ENCODE data around the gene SMARCD3. TPM values are rescaled to one million over a fixed set of nuclear protein-coding genes. Genes with fewer than 3 reads are reported as not detected.

The SMARCD3 gene
- total and polyA plus RNA-seq, 7 donors: 4.2 to 63.1 (median 38.8) TPM

- no peak overlapping the region for H3K27ac ChIP-seq
- DNase-seq: no peak
- H3K4me1 ChIP-seq: peaks cover 0 to 13% (median 3%) of the 10 kb centered on the region in 4 donors
- no peak overlapping the region for H3K4me3 ChIP-seq
- WGBS, 2 donors: 96% methylated on average over 10 of the region's 10 CpGs
- H3K27me3 ChIP-seq: no peaks in the 10 kb centered on the region
- no peaks in the 10 kb centered on the region for H3K36me3 ChIP-seq
- H3K9me3 ChIP-seq: no peaks in the 10 kb centered on the region
- TF ChIP-seq POLR2AphosphoS5 (IDR thresholded peaks at IDR 0.05): no peak
- no peak for TF ChIP-seq CTCF (IDR thresholded peaks at IDR 0.05)
- TF ChIP-seq EP300 (IDR thresholded peaks at IDR 0.05): no peak
- no peak for TF ChIP-seq POLR2A (IDR thresholded peaks at IDR 0.05)
- intact Hi-C loops (cut with DNase I): no loop called here
Measured at GRCh38 chr7:151269511-151269910, 21.0 kb upstream of the SMARCD3 start.

GRCh38 chr7:151265351-151265931 lies 16.9 kb upstream of the SMARCD3 start:
- no peak for DNase-seq

GRCh38 chr7:151264615-151265014 lies 16.1 kb upstream of the SMARCD3 start:
- intact Hi-C loops (cut with DNase I): no loop called here
- TF ChIP-seq POLR2A (IDR thresholded peaks at IDR 0.05) (no peak), POLR2AphosphoS5 (IDR thresholded peaks at IDR 0.05) (no peak), CTCF (IDR thresholded peaks at IDR 0.05) (no peak), EP300 (IDR thresholded peaks at IDR 0.05) (no peak)
- no peaks in the 10 kb centered on the region for H3K27me3 ChIP-seq
- no peaks in the 10 kb centered on the region for H3K36me3 ChIP-seq
- WGBS, 2 donors: 77 to 81% methylated on average over 5 of the region's 5 CpGs
- no peak overlapping the region for H3K4me3 ChIP-seq
- peak; percentile 59 for DNase-seq
- no peaks in the 10 kb centered on the region for H3K4me1 ChIP-seq
- H3K27ac ChIP-seq: no peak overlapping the region
- no peaks in the 10 kb centered on the region for H3K9me3 ChIP-seq

More at GRCh38 chr7:151265351-151265931, 16.9 kb upstream of the SMARCD3 start:
- Histone ChIP-seq H3K4me3 (no peak overlapping the region), H3K9me3 (no peaks in the 10 kb centered on the region), H3K4me1 (no peaks in the 10 kb centered on the region), H3K27me3 (no peaks in the 10 kb centered on the region), H3K27ac (no peak overlapping the region), H3K36me3 (no peaks in the 10 kb centered on the region)
- WGBS, 2 donors: 91 to 95% methylated on average over 9 of the region's 9 CpGs
- intact Hi-C loops (cut with DNase I): no loop called here
- TF ChIP-seq POLR2AphosphoS5 (IDR thresholded peaks at IDR 0.05) (no peak), POLR2A (IDR thresholded peaks at IDR 0.05) (no peak), CTCF (IDR thresholded peaks at IDR 0.05) (no peak), EP300 (IDR thresholded peaks at IDR 0.05) (no peak)

GRCh38 chr7:151261529-151261928 lies 13.0 kb upstream of the SMARCD3 start:
- WGBS, 2 donors: 41 to 66% methylated on average over 10 of the region's 10 CpGs
- TF ChIP-seq CTCF (IDR thresholded peaks at IDR 0.05) (no peak), EP300 (IDR thresholded peaks at IDR 0.05) (no peak), POLR2AphosphoS5 (IDR thresholded peaks at IDR 0.05) (no peak), POLR2A (IDR thresholded peaks at IDR 0.05) (no peak)

GRCh38 chr7:151260883-151261282 lies 12.4 kb upstream of the SMARCD3 start:
- TF ChIP-seq POLR2AphosphoS5 (IDR thresholded peaks at IDR 0.05) (no peak), POLR2A (IDR thresholded peaks at IDR 0.05) (no peak), CTCF (IDR thresholded peaks at IDR 0.05) (no peak), EP300 (IDR thresholded peaks at IDR 0.05) (no peak)
- DNase-seq: no peak
- H3K4me1 ChIP-seq: no peaks in the 10 kb centered on the region
- no peaks in the 10 kb centered on the region for H3K27me3 ChIP-seq
- intact Hi-C loops (cut with DNase I): no loop called here
- WGBS, 2 donors: 83 to 87% methylated on average over 8 of the region's 8 CpGs
- H3K9me3 ChIP-seq: no peaks in the 10 kb centered on the region
- no peaks in the 10 kb centered on the region for H3K36me3 ChIP-seq
- no peak overlapping the region for H3K4me3 ChIP-seq
- H3K27ac ChIP-seq: no peak overlapping the region

More at GRCh38 chr7:151261529-151261928, 13.0 kb upstream of the SMARCD3 start:
- Histone ChIP-seq H3K4me3 (no peak overlapping the region), H3K4me1 (no peaks in the 10 kb centered on the region), H3K36me3 (no peaks in the 10 kb centered on the region), H3K27ac (no peak overlapping the region), H3K9me3 (no peaks in the 10 kb centered on the region), H3K27me3 (no peaks in the 10 kb centered on the region)
- intact Hi-C loops (cut with DNase I): no loop called here
- DNase-seq: no peak
